HL-60 (cell line): ENCODE measurements around the gene HAPLN1.

Source experiments
- DNase-seq, 2 experiments: peaks; one replicate each; pipeline ENCODE4 v3.0.0-alpha.2; 2010 to 2020; ENCODE audit warnings: low read depth in 1 of 2, low spot score in 1 of 2
- H3K27ac ChIP-seq: fragments of 250-450 bp; sonication (Bioruptor Pico); replicated peaks from 2 replicates; pipeline ENCODE4 v1.5.1; 2020; ENCODE audit warnings: mild to moderate bottlenecking, moderate library complexity
- H3K27me3 ChIP-seq: fragments of 250-450 bp; sonication (Bioruptor Pico); 2 replicates; pipeline ENCODE4 v1.5.1; 2021; ENCODE audit warnings: mild to moderate bottlenecking, moderate library complexity; ENCODE audit not compliant: insufficient read depth, poor library complexity, severe bottlenecking
- H3K4me3 ChIP-seq: replicated peaks from 2 replicates; pipeline ENCODE4 v1.5.1; 2011; ENCODE audit warnings: mild to moderate bottlenecking, control low read depth, low read length; ENCODE audit not compliant: insufficient read depth
- GABPA ChIP-seq: IDR thresholded peaks from 2 replicates; pipeline ENCODE4 v1.6.1; 2012; ENCODE audit warnings: low read depth
- POLR2AphosphoS5 ChIP-seq: IDR thresholded peaks from 2 replicates; pipeline ENCODE4 v1.6.1; 2012; ENCODE audit warnings: low read depth
- SPI1 ChIP-seq: IDR thresholded peaks from 2 replicates; pipeline ENCODE4 v1.6.1; 2012; ENCODE audit warnings: low read depth, mild to moderate bottlenecking, borderline replicate concordance
- TF ChIP-seq, protein P1 (sequence below): IDR thresholded peaks from one replicate; pipeline ENCODE4 v1.5.1; 2011; ENCODE audit warnings: low read length, control low read depth, inconsistent platforms; ENCODE audit not compliant: insufficient read depth
- TF ChIP-seq, protein P2 (sequence below): IDR thresholded peaks from 2 replicates; pipeline ENCODE4 v1.6.1; 2012; ENCODE audit warnings: low read depth; ENCODE audit not compliant: insufficient replicate concordance

HAPLN1 gene

DNA sequence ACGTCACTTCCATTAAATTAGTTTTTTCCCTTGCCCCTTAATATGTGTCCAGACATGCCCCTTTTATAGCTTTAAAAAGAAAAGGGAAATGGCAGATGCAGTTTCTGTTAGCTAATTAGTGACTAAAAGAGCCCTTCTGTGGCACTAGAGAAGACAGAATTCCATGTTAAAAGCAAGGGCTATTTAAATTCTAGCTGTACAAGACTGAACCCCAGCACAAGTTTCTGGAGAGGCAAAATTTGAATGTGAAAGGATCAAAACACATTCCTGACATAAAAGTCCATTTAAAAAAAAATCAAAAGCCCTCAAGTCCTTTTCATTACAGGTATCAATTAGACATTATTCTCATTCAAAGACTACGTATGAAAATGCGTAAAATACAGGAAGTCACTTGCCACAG is 78.7 kb downstream of the HAPLN1 start:
- no peak for DNase-seq
- no peak overlapping the region for H3K4me3 ChIP-seq
- H3K27ac ChIP-seq = no peak overlapping the region
- TF ChIP-seq GABPA (no peak), POLR2AphosphoS5 (no peak), SPI1 (no peak)
- TF ChIP-seq, protein P1, sequence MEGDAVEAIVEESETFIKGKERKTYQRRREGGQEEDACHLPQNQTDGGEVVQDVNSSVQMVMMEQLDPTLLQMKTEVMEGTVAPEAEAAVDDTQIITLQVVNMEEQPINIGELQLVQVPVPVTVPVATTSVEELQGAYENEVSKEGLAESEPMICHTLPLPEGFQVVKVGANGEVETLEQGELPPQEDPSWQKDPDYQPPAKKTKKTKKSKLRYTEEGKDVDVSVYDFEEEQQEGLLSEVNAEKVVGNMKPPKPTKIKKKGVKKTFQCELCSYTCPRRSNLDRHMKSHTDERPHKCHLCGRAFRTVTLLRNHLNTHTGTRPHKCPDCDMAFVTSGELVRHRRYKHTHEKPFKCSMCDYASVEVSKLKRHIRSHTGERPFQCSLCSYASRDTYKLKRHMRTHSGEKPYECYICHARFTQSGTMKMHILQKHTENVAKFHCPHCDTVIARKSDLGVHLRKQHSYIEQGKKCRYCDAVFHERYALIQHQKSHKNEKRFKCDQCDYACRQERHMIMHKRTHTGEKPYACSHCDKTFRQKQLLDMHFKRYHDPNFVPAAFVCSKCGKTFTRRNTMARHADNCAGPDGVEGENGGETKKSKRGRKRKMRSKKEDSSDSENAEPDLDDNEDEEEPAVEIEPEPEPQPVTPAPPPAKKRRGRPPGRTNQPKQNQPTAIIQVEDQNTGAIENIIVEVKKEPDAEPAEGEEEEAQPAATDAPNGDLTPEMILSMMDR = no peak
- TF ChIP-seq, protein P2, sequence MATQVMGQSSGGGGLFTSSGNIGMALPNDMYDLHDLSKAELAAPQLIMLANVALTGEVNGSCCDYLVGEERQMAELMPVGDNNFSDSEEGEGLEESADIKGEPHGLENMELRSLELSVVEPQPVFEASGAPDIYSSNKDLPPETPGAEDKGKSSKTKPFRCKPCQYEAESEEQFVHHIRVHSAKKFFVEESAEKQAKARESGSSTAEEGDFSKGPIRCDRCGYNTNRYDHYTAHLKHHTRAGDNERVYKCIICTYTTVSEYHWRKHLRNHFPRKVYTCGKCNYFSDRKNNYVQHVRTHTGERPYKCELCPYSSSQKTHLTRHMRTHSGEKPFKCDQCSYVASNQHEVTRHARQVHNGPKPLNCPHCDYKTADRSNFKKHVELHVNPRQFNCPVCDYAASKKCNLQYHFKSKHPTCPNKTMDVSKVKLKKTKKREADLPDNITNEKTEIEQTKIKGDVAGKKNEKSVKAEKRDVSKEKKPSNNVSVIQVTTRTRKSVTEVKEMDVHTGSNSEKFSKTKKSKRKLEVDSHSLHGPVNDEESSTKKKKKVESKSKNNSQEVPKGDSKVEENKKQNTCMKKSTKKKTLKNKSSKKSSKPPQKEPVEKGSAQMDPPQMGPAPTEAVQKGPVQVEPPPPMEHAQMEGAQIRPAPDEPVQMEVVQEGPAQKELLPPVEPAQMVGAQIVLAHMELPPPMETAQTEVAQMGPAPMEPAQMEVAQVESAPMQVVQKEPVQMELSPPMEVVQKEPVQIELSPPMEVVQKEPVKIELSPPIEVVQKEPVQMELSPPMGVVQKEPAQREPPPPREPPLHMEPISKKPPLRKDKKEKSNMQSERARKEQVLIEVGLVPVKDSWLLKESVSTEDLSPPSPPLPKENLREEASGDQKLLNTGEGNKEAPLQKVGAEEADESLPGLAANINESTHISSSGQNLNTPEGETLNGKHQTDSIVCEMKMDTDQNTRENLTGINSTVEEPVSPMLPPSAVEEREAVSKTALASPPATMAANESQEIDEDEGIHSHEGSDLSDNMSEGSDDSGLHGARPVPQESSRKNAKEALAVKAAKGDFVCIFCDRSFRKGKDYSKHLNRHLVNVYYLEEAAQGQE = no peak
- no peaks in the 10 kb centered on the region for H3K27me3 ChIP-seq

DNA sequence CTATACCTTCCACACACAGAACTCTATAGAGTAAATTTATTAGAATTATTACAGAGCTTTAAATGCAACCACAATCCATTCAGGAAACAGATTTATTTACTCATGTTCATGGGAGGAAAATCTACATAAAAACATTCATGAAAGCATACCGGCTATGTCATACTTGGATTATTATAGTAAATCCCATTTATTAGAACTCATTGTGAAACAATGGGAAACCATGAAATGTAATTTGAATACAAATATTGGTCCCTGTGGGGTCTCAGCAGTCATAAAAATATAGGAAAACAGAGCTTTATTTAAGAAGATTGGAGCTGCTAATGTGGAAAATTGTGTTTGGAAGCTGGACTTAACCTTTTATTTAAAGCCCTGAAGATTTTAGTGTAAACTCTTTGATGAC is 80.7 kb downstream of the HAPLN1 start:
- no peak for DNase-seq
- no peaks in the 10 kb centered on the region for H3K27me3 ChIP-seq
- no peak overlapping the region for H3K27ac ChIP-seq
- H3K4me3 ChIP-seq = no peak overlapping the region
- TF ChIP-seq GABPA (no peak), SPI1 (no peak), POLR2AphosphoS5 (no peak)
- TF ChIP-seq, protein P1 = no peak
- TF ChIP-seq, protein P2 = no peak

DNA sequence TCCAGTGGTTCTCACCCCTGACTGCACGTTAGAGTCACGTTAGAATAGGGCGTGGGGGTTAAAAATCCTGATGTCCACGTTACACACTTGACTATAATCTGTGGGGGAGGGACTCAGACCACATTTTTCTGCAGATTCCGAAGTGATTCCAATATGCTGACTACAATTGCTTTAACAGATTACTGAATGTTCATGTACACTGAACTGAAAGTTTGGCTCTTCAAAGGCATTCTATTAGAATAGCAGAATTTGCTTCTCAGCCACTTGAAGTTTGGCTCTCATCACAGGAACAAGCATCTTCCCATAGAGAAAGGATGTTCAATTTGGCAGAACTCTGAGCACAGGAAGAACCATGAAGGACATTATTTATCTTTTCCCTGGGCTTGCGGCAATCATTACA is 84.5 kb downstream of the HAPLN1 start:
- Histone ChIP-seq H3K4me3 (no peak overlapping the region), H3K27ac (no peak overlapping the region), H3K27me3 (no peaks in the 10 kb centered on the region)
- TF ChIP-seq, protein P1 = no peak
- no peak for TF ChIP-seq GABPA
- no peak for TF ChIP-seq POLR2AphosphoS5
- TF ChIP-seq, protein P2 = no peak
- TF ChIP-seq SPI1 = no peak
- no peak for DNase-seq
